GM19468 (cell line): ENCODE measurements around the gene ALOX15B.
"Not testable (repeated sequence)": the region's sequence is repeated elsewhere in the genome, so short reads cannot be mapped to it uniquely, and the experiment has no call there.

Experiments
- ATAC-seq: cut with Tn5 transposase; IDR thresholded peaks from one replicate; pipeline ENCODE4 v1.9.1; 2021; ENCODE audit warnings: mild to moderate bottlenecking, moderate library complexity, moderate number of reproducible peaks; ENCODE audit not compliant: unreplicated experiment; ENCODE audit errors: extremely low read depth

The ALOX15B gene

DNA sequence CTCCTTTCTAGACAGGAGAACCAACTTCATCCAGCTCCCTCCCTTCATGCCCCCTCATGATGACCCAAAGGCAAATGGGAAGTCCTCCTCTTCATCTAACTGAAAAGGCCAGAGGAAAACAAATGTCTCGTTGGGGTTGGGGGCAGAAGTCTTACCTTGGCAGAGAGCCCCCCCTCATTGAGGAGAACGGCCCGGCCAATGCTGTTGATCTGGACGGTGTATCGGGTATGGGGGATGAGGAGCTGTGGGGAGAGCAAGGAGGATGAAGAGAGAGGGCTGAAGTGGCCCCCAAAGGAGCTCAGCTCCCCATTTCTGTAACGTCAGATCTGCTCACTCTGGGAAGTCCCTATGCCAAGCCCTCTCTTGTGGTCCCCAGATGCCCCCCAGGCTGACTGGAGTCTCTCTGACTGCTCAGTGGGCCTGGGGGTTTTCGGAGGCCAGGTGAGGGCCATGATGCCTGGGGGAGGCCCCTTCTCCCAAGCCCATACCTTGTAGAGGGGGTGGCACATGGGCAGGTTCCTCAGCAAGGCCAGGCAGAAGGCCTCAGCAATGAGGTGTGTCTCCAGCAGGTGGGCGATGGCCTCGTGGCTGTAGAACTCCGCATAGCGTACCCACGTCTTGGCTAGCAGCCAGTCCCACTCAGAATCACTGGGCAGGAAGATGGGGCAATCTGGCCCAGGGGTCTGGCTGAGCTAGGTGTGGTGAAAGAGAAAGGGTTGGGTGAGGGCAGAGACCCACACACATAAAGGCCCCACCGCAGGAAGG lies 37.8 kb downstream of the ALOX15B start:
- ATAC-seq = no peak

GRCh38 chr17:8077939-8078338 lies 39.1 kb downstream of the ALOX15B start:
- ATAC-seq = not testable (repeated sequence)

DNA sequence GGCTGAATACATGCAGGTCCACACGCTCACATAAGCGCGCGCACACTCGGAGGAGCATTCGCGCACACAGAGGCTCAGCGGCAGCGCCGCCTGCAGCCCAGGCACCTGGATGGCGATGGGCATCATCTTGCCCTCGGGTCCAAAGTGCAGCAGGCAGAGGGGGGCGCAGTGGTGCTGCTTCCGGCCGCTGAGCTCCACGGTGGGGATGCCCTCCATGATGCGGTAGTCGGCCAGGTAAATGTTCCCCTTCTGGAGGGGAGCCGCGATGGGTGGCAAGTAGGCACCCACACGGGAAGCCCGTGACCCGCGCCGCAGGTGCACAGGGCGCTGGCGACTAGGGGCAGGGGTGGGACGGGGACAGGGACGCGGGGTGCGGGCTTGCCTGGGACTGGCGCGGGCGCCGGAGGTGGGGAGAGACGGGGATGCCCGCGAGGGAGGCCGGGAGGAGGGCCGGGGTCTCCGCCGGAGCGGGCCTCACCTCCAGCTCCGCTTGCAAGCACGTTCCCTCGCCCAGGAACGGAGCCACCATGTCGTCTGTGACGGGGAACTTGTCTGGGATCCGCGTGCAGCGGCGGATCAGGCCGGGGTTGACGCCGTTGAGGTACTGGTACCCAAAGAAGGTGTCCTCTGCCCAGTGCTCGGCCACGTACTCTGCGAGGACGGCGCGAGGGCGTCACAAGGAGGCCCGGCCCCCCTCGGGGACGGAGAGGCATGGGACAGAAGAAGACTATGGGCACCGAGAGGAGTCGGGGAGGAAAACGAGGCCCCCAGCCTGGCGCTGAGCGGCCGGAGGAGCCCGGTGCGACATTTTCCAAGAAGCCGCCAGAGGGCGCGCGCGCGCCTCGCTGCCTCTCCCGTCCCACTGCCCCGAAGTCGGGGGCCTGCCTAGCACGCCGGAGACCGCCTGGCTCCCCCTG lies 40.7 kb downstream of the ALOX15B start:
- ATAC-seq = no peak

- no peak for ATAC-seq
These were observed 41.4 kb downstream of the ALOX15B start for GRCh38 chr17:8080208-8080798.

GRCh38 chr17:8080799-8081219 lies 42.0 kb downstream of the ALOX15B start:
- no peak for ATAC-seq

DNA sequence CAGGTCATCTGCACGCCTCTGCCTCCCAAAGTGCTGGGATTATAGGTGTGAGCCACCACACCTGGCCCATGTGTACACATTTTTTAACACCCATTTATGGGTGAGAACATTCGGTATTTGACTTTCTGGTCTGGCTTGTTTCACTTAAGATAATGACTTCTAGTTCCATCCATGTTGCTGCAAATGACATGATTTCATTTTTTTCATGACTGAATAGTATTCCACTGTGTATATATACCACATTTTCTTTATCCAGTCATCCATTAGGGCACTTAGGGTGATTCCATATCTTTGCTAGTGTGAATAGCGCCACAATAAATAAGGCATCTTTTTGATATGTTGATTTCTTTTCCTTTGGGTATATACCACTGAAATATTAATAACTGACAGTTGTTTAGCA lies 43.0 kb downstream of the ALOX15B start:
- ATAC-seq = no peak

DNA sequence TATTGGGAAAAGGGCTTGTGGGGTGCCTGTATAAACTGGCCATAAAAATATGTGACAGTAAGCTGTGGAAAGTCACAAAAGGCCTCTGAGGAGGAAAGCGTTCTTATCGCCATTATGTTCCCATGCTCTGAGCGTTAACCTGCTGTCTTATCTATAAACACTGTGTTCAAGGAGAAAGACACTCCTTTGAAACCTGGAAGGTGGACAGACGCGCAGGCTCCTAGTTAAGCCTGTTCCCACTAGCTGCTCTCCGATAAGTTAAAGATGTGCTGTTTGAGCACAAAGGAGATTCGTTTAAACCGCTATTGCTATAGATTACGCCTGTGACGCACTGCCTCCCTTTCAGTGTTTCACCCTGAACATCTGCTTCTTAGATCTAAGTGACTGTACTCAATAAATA lies 43.4 kb downstream of the ALOX15B start:
- no peak for ATAC-seq

DNA sequence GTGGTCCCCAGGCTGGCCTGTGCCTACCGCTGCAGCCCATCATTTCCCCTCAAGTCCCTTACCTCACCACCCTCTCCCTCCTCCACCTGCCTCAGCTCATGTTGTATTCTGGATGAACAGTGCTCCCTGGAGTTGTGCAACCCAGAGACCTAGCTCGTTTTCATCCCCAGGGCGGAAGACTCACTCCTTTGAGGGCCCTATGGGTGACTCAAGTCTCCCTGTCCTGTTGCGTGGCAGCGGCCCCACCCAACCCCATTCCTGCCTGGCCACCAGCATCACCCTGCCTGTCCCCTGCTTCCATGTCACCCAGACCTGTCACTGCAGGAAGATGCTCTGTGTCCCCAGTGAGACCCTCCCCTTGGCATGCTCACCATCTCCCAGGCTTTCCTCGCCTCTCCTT lies 45.4 kb downstream of the ALOX15B start:
- ATAC-seq = no peak

- no peak for ATAC-seq
These were observed 48.5 kb downstream of the ALOX15B start, which contains the start of gene ALOX12B for GRCh38 chr17:8087075-8087951. Gene ALOX12B, minus strand, starts transcription at chr17:8087716. Its CDS starts 274 bp downstream, at chr17:8087442.

GRCh38 chr17:8087952-8088230 lies 49.0 kb downstream of the ALOX15B start:
- no peak for ATAC-seq

DNA sequence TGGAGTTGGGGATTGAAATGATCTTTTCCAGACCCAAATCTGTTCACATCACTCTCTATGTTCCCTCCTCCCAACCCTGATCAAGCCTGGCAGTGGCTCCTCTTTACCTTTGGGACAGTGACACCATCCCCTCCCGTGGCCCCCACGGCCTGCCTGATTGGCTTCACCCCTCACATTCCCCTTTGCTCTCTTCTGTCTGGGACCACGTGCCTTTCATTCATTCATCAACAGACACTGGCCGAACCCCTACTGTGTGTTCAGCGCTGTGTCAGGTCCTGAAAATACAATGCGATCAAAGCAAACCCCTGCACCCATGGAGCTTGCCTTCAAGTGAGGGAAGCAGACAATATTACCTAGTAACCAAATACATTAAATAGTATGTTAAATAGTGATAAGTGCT lies 50.9 kb downstream of the ALOX15B start:
- ATAC-seq = no peak

GRCh38 chr17:8091033-8091687 lies 52.3 kb downstream of the ALOX15B start:
- ATAC-seq = no peak

DNA sequence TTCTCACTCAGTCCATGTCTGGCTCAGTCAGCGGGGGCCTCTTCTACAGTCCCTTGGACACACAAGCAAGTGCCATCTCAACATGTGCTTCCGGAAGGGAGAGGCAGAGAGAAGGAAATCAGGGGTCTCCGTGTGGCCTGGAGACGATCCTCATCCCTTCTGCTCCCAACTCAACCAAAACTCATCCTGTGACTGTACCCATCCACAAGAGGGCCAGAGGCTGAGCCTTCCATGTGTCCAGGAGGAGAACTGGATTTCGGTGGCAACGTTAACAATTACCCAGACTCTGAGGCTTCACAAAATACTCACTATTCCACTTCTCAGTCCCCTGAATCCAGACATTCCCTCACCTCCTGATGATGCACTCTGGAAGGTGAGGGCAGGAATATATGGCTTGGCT lies 56.5 kb downstream of the ALOX15B start:
- no peak for ATAC-seq

GRCh38 chr17:8096541-8096940 lies 57.7 kb downstream of the ALOX15B start:
- no peak for ATAC-seq
